AG10803 (cell line): Measurements from ENCODE around the gene HSPA6.
"Not testable (repeated sequence)": the region's sequence is repeated elsewhere in the genome, so short reads cannot be mapped to it uniquely, and the experiment has no call there.

Experiments used
- DNase-seq: peaks from one replicate; pipeline ENCODE4 v3.0.0; 2010; ENCODE audit warnings: low read depth
- H3K4me3 ChIP-seq: 2 replicates; pipeline ENCODE4 v1.5.1; 2011; ENCODE audit warnings: mild to moderate bottlenecking, low read length, control low read depth
- CTCF ChIP-seq: conservative IDR thresholded peaks from 2 replicates; pipeline ENCODE4 v1.5.1; 2011; ENCODE audit warnings: mild to moderate bottlenecking, low read length, control low read depth, inconsistent platforms

HSPA6 gene

GRCh38 chr1:161528550-161528949 lies 4.2 kb downstream of the HSPA6 start:
- DNase-seq, H3K4me3 ChIP-seq: not testable (repeated sequence)

GRCh38 chr1:161529463-161530104 lies 5.2 kb downstream of the HSPA6 start:
- not testable (repeated sequence) for DNase-seq
- peak overlapping the region; percentile 38 for H3K4me3 ChIP-seq

- DNase-seq: peak; percentile 68
- H3K4me3 ChIP-seq: peak overlapping the region; percentile 73
Observed at GRCh38 chr1:161530158-161530557, 5.8 kb downstream of the HSPA6 start.

GRCh38 chr1:161530671-161531641 lies 6.6 kb downstream of the HSPA6 start:
- DNase-seq: peak; percentile 95
- H3K4me3 ChIP-seq: peak overlapping the region; percentile 73

- H3K4me3 ChIP-seq: peak overlapping the region; percentile 15
- no peak for DNase-seq
Observed at GRCh38 chr1:161531986-161532643, 7.8 kb downstream of the HSPA6 start.

GRCh38 chr1:161532644-161533567 lies 8.6 kb downstream of the HSPA6 start:
- peak; percentile 48 for DNase-seq
- H3K4me3 ChIP-seq: peak overlapping the region; percentile 15; the same call in 1 of the 2 replicates

More at GRCh38 chr1:161531986-161532643, 7.8 kb downstream of the HSPA6 start:
- TF ChIP-seq CTCF: no peak

- H3K4me3 ChIP-seq: not testable (repeated sequence)
Observed at GRCh38 chr1:161537068-161537669, 12.8 kb downstream of the HSPA6 start.

GRCh38 chr1:161538925-161539479 lies 14.7 kb downstream of the HSPA6 start:
- H3K4me3 ChIP-seq, DNase-seq: not testable (repeated sequence)

More at GRCh38 chr1:161537068-161537669, 12.8 kb downstream of the HSPA6 start:
- not testable (repeated sequence) for DNase-seq

- peak; percentile 78 for DNase-seq
- TF ChIP-seq CTCF: 0 out of 2 replicates have a peak, but pooled peaks have one; percentile 1
- peak overlapping the region; percentile 72 for H3K4me3 ChIP-seq
Observed at GRCh38 chr1:161539731-161540569, 15.6 kb downstream of the HSPA6 start.

- peak overlapping the region; percentile 72 for H3K4me3 ChIP-seq
- DNase-seq: not testable (repeated sequence)
Observed at GRCh38 chr1:161540570-161540960, 16.2 kb downstream of the HSPA6 start.

GRCh38 chr1:161542091-161542559 lies 17.8 kb downstream of the HSPA6 start:
- not testable (repeated sequence) for DNase-seq, H3K4me3 ChIP-seq

- DNase-seq: not testable (repeated sequence)
Observed at GRCh38 chr1:161543125-161543524, 18.8 kb downstream of the HSPA6 start.

GRCh38 chr1:161545005-161545731 lies 20.8 kb downstream of the HSPA6 start:
- H3K4me3 ChIP-seq, DNase-seq: not testable (repeated sequence)

More at GRCh38 chr1:161543125-161543524, 18.8 kb downstream of the HSPA6 start:
- H3K4me3 ChIP-seq: not testable (repeated sequence)
